ENCODE measurements around the gene IGFALS. TPM values are rescaled to one million over a fixed set of nuclear protein-coding genes. Genes with fewer than 3 reads are reported as not detected.
"Not testable (repeated sequence)": the region's sequence is repeated elsewhere in the genome, so short reads cannot be mapped to it uniquely, and the experiment has no call there.

IGFALS gene
- total RNA-seq, 1 experiment from 2014 or later, result not detected

DNA sequence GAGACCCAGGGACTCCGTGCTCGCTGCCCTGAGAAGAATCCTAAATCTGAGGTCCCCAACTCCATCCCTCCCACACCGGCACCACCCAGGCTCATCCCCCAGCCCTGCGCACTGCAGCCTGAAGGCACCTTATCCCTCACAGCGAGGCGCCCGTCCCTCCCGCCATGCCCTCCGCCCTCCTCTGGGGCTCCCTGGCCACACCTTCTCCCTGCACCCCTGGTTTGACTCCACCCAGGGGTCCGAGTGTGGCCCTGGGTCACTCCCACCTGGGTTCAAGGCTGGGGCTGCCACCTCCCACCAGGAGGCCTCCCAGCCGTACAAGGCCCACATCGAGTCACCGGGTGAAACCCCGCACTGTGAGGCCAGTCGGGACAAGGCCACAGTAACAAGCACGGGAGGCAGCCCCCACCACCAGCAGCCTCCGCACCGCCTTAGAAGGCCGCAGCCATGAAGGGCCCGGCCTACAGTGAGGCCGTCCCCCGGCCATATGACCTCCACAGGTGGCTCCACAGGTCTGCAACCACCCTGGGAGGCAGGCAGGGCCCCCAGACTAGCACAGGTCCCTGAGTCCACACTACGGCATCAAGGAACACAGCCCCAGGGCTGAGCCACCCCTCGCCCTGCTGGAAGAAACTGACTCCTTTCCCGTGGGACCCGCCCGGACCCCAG lies 24.8 kb upstream of the IGFALS start:
- no peak for DNase-seq (ENCODE audit: low spot score)

DNA sequence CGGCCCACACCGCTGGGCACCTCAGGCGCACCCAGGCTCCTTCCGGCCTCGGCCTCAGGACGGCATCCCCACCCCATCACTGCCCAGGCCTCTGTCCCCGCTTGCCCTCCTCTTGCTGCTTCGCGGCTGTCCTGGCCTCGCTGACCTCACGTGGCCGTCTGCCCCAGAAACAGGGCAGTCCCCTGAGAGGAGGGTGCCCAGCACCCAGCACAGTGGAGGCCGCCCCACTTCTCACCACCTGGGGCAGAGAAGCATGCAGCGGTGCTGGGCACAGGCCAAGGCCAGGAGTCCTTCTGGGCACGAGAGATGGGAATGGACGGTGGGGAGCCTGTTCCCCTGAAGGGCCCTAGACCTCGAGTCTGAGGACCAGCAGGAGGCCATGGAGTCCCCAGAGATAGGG lies 24.2 kb upstream of the IGFALS start:
- DNase-seq (ENCODE audit: low spot score), result no peak

DNA sequence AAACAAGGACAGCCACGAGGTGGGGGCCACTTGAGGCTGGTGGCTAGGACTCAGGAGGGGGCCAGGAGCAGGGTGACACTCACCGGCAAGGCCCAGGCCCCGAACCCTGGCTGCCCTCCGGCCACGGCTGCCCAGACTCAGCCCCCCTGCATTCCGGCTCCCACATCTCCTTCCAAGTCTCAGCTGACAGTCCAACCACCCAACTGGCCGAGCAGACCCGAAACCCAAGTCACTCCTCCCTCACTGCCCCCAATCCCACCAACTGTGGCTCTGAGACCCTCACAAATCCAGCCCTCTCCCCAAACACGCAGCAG lies 23.7 kb upstream of the IGFALS start:
- DNase-seq (ENCODE audit: low spot score), result no peak

DNA sequence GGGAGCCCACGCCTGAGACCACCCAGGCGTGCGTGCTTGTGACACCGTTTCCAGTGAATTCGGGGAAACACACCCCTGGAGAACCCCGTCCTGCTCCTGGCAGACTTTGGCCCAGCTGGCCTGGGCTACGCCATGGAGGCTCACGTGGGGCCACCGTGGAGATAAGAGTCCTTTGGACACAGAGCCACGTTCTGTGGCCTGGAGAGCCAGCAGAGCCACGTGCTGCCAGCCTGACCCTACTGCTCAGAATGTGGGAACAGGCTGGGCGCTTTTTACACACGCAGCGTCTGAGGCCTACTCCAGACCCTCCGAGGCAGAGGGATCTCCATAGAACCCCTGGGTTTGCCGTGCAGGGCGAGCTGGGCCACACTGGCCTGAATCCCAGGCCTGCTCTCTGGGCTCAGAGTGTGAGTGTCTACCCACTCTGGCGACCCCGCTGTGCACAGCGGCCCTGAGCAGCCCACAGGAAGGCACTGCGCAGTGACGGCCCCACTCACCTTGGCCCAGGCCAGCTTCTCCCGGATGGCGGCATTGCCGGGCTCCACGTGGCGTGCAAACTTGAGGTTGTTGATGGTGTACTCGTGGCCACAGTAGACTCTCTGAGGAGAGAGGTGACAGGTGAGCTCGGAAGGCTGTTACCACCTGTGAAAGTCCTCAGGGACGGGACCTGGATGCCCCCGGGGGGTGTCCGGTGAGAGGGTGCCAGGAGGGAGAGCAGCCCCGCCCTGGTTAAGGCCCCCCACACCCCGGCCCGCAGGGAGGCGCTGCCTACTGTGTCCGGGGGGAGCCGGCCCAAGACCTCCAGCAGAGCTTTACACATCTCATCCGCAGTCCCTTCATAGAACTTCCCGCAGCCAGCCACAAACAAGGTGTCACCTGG lies 23.1 kb upstream of the IGFALS start:
- DNase-seq (ENCODE audit: low spot score), result no peak

DNA sequence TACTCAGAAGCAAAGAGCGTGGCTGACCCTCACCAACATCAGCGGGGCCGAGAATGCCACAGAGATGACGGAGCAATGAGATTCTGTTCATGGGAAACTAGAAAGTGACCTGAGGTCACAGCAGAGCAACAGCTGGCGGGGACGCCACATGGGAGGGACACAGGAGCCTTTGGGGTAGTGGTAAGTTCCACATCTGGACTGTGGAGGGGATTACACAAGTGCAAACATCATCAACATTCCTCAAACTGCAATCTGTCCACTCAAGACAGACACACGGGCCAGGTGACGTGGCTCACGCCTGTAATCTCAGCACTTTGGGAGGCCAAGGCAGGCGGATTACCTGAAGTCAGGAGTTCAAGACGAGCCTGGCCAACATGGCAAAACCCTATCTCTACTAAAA lies 22.0 kb upstream of the IGFALS start:
- DNase-seq (ENCODE audit: low spot score), result no peak

DNA sequence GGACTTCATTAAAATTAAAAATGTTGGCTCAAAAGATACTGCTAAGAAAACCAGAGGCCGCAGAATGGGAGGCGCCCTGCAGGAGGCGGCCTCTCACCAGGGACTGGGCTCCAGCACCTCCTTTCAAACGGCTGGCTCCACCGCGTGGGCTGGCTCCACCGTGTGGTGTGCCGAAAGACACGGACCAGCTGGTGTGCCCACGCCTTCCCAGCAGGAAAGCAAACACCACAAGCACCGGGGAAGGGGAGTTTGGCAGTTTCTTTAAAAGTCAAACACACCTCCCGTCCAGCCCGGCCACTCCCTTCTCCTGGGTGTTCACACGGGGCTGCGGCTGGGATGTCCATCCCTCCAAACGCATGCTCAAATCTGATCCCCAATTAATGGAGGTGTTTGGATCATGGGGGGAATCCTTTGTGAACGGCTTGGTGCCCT lies 19.2 kb upstream of the IGFALS start:
- DNase-seq (ENCODE audit: low spot score), result peak; percentile 76

DNA sequence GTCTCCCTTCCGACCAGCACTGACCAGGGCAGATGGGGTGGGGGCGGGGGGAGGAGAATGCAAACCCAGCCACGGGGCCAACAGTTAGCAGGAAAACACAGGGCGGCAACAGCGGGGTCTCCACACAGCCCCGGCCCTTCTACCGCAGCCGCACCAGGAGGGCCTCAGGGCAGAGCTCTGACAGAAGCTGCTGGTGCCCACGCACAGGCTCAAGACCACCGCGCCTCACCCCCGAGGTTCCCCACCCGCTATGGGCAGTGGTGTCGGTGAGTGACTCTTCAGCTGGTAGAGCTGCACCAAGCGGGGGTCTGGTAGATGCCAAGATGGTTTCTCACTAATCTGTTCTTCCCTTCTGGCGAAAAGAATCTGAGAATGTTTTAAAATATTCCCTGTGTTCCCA lies 17.0 kb upstream of the IGFALS start:
- DNase-seq (ENCODE audit: low spot score), result no peak

DNA sequence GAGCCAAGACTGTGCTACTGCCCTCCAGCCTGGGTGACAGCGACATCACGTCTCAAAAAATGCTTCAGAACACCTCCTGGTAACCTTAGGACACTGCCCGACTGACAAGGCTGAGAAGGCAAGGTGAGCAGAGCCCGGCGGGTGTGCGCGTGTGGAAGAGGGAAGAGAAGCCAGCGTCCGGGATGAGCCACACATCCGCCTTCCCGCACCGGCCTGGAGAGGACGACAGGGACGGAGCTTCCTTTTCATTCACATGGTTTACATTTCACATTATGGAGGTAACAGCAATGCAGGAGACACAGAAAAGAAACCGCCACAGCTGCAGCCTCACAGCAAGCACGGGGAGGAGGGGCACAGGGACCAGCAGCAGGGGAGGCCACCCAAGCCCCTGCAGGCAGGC lies 16.6 kb upstream of the IGFALS start:
- no peak for DNase-seq (ENCODE audit: low spot score)

DNA sequence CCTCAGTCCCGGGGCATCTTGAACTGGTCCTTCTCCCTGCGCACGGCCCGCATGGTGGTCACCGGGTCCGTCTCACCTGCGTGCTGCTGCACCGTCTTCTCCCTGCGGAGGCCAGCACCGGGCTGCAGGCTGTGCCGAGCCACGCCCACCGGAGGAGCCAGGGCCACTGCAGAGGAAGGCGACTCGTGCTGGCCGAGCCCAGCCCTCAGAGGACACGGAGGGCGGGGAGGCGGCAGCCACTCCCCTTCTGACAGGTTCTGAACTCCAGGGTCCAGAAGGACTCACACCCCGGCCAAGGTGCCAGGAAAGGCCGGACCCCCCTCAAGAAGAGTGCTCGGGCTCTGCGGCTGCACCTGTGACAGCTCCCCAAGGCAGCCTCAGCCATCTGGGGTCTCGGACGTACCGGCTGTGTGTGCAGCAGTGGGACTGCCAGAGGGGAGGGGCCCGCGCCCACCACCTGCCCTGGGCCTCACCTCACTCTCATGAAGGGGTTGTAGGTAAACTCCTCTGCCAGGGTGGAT lies 15.8 kb upstream of the IGFALS start:
- no peak for DNase-seq (ENCODE audit: low spot score)

DNA sequence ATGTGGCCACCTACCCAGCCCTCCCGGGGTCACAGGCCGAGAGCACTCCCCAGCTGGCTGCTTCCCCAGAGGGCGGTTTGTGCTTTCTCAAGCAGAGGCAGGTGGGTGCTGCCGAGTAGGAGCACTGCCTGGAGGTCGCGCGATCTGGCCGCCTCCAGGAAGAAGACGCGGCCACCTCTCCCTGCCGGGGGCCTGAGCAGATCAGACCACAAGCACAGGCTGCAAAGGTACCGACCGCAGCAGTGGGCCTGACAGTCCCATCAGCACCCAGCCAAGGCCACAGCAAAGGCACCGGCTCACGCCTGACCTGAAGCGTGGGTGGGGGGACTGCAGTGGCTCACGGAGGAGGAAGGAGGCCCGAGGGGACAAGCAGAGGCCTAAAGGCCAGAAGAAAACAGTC lies 15.2 kb upstream of the IGFALS start:
- DNase-seq (ENCODE audit: low spot score), result no peak

DNA sequence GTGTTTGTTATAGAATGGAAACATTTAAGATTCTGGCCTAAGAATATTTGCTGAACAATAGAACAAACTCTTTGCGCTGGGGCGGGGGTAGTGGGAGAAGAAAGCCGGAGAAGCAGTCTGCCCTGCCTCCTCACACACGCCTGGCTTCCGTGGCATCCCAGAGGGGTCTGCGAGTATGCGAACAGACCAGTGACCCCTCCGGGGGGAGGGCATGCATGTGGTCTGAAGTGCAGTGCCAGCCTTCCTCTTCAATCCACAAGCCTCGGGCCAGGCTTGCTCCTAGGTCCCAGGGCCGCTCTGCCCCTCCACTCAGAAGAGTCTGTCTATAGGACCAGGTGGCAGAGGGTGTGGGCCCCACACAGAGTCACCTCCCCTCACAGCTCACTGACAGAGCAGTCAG lies 14.1 kb upstream of the IGFALS start:
- no peak for DNase-seq (ENCODE audit: low spot score)

DNA sequence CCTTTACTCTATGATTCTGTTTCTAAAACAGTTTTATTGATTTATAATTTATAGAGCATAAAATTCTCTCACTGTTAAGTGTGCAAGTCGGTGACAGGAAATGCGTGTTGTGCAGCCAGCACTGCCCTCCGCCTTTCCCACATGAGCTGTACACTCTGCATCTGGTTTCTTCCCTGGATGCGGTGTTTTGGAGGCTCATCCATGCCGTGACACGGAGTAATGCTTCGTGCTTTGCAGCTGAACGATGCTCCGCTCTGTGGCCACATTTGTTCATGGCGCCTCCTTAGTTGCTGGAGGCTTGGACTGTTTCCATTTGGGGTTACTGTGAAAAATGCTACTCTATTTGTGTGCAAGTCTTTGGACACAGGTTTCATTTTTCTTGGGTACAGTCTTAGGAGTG lies 7.2 kb upstream of the IGFALS start:
- DNase-seq (ENCODE audit: low spot score), result no peak

DNA sequence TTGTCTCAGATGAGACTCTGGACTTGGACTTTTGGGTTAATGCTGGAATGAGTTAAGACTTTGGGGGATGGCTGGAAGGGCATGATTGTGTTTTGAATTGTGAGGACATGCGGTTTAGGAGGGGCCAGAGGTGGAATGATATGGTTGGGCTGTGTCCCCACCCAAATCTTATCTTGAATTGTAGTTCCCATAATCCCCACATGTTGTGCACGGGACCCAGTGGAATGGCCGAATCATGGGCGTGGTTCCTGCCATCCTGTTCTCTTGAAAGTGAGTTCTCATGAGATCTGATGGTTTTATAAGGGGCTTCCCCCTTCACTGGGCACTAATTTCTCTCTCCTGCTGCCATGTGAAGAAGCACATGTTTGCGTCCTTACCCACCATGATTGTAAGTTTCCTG lies 5.8 kb upstream of the IGFALS start:
- not testable (repeated sequence) for DNase-seq (ENCODE audit: low spot score)

DNA sequence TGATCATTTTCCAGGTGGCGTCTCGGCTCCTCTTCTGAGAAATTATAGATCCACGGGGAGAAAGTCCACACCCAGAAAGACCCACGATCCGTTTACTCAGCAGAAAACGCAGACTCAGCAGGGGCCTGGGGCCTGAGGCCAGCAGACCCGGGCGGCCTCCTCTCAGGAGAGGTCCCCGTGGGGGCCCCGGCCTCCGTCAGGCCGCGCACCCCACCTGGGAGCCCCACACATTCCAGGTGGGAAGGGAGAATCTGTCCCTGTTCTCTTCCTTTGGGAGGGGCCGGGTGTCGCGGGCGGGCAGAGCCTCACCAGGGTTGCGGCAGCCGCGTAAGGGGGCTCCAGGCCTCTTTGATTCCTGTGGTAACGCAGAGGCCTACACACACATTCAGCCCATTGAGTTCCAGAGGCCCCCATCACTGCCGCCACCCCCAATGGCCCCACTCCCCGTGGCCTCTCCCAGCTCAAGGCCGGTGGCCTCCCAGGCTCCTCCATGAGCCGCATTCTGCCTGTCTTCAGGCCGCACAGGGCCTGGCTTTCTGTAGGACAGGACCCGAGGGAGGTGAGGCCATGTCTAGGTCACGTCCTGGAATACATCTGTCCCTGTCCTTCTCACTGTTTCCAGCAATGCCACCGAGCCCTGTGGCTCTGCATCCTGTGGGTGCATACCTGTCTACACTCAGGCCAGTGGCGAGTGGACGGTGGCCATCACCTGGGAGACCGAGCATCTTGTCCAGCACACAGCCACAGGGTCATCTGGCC lies 1.6 kb upstream of the IGFALS start:
- DNase-seq (ENCODE audit: low spot score), result no peak

DNA sequence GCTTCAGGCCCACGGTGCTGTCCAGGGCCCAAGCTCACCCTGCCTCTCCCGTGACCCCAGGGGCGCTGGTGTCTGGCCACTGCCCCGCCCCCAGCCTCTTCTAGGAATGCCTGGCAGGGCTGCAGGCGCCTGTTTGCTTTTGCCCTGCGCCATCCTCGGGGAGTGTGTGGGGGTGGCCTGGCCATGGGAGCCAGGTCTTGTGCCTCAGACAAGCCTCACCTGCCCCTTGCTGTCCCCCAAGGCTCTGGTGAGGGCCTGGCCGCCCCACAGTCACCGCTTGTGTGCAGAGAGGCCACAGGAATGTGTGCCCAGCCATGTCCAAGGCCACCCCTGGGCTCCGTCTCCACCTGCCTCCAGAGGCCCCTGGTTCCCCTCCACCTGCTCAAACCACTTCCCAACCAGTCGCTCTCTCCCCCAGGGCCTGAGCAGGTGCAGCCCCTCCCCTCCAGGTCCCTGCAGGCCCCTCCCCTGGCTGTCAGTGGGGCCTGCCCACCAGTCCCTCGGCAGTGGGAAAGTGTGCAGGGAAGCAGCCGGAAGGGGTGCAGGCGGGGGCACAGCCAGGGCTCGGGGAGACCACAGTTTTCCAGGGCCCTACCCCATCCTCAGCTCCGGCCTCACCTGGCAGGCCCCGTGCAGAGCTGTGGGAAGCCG lies 841 bp upstream of the IGFALS start:
- DNase-seq (ENCODE audit: low spot score), result no peak

DNA sequence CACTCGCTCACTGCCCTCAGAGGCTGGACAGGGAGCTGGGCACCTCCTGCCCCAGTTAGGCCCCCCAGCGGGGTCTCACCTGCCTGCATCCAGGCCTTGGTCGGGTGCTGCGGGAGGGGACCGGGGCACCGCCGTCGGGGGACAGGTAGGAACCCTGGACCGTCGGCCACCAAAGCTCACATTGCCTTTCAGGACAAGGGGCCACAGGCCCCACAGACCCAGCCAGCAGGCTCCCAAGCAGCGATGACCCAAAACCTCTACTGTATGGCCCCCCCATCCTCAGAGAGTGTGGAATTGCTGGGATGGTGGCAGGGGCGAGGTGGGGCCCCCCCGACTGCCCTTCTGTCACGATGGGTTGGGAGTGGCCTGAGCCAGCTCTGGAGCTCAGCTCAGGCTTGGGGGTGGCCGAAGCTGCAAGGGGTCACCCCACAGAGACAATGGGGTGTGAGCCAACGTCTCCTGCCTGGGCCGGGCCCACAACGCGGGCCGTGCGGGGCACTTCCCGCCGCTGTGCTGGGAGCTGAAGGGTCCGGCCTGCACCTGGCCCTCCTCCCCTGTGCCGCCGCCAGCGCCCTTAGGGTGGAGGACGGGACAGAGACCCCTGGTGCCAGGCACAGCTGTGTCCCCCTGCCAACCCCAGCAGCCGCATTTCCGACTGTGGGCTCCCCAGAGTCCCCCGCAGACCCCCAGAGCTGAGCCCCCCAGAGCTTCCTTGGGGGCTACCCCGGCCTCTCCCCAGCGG lies 498 bp downstream of the IGFALS start:
- DNase-seq (ENCODE audit: low spot score), result no peak

DNA sequence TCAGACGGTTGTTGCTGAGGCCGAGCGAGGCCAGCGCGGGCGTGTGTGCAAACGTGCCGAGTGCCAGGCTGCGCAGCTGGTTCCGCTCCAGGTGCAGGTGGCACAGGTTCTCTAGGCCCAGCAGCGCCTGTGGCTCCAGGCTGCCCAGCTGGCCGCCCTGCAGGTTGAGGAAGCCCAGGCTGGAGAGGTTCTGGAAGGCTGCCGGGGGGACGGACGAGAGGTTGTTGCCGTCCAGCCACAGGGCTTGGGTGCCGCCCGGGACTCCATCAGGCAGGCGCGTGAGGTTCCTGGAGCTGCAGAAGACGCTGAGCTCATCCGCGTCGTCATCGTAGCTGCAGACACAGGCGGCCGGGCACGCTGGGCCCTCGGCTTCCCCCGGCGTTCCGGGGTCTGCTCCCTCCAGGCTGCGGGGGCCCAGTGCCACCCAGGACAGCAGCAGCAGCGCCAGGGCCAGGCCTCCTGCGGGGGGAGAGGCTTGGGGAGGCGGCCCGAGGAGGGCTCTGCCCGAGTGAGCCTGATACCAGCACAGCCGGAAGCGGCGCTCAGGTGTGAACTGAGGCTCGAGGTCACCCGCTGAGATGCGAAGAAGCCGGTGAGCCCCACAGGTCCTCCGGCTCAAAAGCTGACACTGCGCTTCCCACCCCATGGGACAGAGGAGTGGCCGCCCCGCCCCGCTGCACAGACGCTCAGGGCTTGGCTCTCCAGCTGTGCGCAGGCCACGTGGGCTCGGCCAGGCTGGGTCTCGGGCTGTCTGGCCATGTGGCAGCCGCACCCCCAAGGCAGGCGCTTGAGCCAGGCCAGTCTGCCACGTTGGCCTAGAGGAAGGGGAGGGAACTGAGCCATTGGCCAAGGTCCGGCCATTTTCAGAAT lies 1.3 kb downstream of the IGFALS start:
- no peak for DNase-seq (ENCODE audit: low spot score)

DNA sequence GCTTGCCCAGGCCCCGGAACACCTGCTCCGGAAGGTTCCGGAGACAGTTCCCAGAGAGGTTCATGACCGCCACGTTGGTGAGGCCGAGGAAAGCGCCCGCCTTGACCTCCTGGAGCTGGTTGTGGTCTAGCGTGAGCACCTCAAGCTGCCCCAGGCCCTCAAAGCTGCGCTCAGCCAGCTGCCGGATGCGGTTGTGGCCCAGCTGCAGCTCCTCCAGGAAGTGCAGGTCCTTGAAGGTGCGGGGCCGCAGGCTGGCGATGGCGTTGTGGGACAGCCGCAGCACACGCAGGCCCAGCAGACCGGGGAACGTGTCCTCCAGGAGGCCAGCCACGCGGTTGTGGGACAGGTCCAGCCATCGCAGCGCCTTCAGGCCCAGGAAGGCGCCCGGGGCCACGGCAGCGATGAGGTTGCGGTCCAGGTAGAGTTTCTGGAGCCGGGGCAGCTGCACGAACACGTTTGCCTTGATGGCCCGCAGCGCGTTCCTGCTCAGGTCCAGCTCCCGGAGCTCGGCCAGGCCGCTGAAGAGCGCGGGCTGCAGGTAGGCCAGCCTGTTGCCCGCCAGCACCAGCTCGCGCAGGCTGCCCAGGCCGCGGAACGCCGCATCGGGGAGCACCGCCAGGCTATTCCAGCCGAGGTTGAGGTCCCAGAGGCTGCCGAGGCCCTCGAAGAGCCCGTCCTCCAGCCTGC lies 2.1 kb downstream of the IGFALS start:
- no peak for DNase-seq (ENCODE audit: low spot score)

DNA sequence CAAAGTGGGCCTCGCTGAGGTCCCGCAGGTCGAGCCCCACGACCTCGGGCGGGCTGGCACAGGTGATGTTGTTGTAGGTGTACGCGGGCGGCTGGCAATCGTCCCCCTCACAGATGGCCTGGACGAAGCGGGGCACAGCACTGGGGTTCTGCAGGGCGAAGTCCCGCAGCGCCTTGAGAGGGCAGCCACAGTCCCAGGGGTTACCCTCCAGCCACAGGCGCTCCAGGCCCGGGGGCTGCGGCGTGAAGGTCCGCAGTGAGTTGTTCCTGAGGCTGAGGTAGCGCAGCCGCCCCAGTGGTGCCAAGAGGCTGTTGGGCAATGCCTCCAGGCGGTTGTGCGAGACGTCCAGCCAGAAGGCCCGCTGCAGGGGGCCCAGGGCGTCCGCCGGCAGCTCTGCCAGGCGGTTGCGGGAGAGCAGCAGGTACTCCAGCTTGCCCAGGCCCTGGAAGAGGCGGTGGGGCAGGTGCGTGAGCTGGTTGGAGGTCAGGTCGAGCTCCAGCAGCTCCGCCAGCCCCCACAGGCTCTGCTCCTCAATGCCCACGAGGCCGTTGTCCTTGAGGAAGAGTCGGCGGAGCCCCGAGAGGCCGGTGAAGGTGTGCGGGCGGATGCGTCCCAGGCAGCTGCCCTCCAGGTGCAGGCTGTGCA lies 2.8 kb downstream of the IGFALS start:
- DNase-seq (ENCODE audit: low spot score), result no peak
